GM18511 (cell line): ENCODE results near the gene ADAM15.

ENCODE experiments used
- ATAC-seq: cut with Tn5 transposase; IDR thresholded peaks from one replicate; pipeline ENCODE4 v1.9.1; 2021; ENCODE audit warnings: mild to moderate bottlenecking, moderate library complexity; ENCODE audit not compliant: unreplicated experiment

Gene ADAM15

DNA sequence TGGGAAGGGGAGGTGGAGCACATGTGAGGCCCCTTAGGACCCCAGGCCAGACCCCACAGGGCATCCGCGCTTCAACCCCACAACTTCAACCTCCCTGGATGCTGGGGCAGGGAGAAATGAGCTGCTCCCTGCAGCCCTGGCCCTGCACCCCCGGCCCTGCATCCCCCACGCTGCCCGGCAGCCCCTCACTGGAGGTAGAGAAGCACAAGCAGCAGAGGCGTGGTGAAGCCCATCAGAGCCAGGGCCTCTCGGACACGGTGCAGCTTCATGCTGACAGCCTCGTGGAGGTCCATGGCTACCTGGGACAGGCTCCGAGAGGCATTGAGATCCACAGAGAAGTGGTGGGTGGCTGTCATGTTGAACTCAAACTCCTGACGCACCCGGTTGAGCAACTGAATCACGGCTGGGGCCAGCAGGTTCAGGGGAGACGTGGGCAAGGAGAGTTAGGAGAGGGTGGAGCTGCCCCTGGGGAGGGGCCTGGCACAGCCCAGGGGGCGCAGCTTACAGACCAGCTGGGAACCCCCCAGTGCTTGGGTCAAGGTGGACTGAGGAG, 20.8 kb upstream of the ADAM15 start:
- ATAC-seq: no peak

GRCh38 chr1:155030899-155031298, 20.2 kb upstream of the ADAM15 start:
- no peak for ATAC-seq

DNA sequence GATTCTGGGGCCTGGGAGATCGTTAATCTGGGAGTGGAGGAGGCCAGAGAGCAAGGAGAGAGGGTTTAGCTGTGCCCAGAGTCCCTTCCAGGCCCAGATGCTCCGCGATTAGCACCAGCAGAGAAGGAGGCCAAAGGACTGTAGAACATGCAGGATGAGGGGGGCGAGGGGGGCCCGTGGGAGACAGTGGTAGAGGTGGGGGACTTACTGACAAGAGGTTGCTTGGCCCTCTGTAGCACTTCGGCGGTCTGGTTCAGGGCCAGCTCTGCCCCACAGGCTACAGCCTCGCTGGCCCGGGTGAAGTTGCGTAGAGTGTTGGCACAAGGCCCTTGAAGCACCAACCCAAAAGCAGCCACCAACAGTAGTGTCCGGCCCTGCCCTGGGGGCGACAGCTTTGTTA, 18.2 kb upstream of the ADAM15 start:
- ATAC-seq: no peak

- no peak for ATAC-seq
Observed at GRCh38 chr1:155033524-155033923, 17.6 kb upstream of the ADAM15 start, which contains the start of the genes DCST1 and DCST2. TSS of gene DCST1 (plus strand) at chr1:155033824. CDS start at chr1:155034037, 213 bp downstream. TSS of gene DCST2 (minus strand) at chr1:155033781. CDS start at chr1:155033701, 80 bp downstream.

- no peak for ATAC-seq
Observed at GRCh38 chr1:155034318-155035208, 16.6 kb upstream of the ADAM15 start.

GRCh38 chr1:155035936-155036335, 15.2 kb upstream of the ADAM15 start:
- ATAC-seq: no peak

DNA sequence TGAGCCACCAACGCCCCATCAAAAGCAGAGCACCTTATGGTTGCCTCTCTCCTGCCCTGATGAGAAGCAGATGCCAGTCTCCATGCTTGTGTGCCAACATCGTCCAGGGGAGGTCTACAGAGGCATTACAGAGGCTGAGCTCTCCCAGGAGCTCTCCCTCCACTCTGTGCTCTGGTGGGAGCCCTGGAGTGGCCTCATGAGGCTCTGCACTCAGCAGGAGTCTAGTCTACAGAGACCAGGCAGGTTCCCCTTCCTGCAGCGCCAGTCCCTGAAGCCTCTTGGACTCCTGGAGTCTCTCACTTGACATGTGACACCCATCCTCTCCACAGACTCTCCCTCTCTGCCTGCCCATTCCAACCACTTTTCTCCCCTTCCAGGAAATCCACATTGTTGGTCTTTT, 14.1 kb upstream of the ADAM15 start:
- ATAC-seq: no peak

DNA sequence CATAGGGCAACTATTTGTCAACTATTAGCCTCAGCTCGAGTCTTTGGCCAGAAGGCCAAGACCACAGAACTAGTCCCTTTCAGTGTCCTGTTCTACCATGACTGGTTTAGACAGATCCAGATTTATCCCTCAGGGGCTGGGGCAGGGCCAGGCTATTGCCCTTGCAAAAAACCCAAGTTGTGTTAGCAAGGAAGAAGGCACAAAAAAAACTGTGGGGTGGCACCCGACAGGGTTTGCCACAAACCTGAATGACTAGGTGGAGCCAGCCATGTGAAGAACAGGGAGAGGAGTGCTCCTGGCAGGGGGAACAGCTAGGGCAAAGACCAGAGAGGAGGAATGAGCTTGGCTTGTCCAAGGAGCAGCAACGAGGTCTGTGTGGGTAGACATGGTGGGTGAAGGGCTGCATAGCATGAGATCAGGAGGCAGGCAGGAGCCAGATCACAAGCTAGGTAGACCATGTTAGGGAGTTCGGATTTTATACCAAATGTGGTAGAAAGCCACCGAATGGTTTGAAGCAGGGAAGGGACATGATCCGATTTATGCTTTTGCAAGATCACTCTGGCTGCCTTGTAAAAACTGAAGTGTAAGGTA, 13.2 kb upstream of the ADAM15 start:
- ATAC-seq: no peak

DNA sequence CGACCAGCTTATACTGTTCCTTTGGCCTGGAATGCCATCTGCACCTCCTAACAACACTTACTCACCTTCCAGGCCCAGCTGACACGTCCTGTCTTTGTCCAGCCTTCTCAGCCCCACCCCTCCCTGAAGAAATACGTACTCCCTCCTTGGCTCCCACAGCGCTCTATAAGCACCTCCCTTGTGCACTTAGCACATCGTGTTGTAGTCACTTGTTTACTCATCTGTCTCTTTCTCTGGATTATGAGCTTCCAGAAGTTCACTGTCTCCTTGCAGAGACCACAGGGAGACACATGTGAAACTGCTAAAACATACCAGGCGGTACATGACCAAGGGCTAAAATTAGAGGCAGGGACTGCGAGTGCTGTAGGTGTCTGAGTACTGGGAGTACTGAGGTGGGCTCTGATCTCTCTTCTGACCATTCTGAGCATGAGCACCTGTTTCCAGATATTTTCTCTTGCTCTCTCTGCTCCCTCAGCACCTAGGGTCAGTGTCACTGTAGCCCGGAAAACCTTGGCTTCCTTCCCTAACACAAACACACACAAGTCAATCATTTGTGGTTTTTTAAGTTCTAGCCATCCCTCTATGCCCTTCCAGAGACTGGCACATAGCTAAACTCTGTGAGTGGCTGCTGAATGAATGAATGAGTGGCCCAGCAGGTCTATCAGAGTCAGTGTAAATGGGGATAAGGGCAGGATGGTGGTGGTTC, 12.4 kb upstream of the ADAM15 start:
- no peak for ATAC-seq

DNA sequence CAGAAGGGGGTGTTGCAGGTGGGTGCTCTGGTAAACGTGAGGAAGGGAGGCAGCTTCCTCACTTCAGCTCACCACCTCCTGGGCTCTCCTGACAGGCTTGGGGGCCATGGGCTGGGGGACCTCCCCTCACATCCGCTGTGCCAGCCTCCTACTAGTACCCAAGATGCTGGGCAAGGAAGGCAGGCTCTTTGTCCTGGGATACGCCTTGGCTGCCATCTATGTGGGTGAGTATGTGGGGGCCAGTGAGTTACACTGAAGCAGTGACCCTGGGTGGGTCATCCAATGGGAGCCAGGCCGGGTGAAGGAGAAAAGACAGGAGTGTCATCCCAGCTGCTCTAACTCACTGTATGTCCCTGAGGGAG, 11.8 kb upstream of the ADAM15 start:
- ATAC-seq: no peak

DNA sequence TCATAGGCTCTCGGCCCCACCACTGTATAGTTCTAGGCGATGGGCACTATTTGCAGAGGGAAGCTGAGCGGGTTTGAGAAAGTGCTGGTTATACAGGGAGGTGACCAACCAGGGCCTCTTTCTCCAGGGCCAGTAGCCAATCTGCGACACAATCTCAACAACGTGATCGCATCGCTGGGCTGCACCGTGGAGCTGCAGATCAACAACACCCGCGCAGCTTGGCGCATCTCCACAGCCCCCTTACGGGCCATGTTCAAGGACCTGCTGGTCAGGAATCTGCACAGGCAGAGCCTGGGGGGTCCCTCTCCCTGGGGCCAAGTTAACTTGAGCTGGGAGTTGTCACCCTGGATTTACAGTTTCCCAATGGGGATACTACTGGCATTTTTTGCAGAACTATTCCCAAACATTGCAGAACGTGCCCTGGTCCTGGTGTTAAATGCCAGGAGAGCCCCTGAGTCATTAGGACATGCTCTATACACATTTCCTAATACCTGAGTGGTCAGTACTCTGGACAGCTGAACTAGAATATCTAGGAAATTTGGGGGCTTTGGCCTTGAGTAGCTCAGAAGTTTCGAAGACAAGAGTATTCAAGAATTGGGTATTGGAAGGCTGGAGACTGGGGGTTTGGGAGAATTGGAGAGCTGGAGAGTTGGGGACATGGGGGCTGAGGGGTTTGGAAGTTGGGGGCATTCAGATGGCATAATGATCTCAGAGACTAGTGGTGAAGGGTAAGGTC, 10.6 kb upstream of the ADAM15 start:
- no peak for ATAC-seq

- ATAC-seq: no peak
Observed at GRCh38 chr1:155042789-155043188, 8.3 kb upstream of the ADAM15 start.

GRCh38 chr1:155043301-155043702, 7.8 kb upstream of the ADAM15 start:
- no peak for ATAC-seq

GRCh38 chr1:155043793-155044192, 7.3 kb upstream of the ADAM15 start:
- ATAC-seq: no peak

DNA sequence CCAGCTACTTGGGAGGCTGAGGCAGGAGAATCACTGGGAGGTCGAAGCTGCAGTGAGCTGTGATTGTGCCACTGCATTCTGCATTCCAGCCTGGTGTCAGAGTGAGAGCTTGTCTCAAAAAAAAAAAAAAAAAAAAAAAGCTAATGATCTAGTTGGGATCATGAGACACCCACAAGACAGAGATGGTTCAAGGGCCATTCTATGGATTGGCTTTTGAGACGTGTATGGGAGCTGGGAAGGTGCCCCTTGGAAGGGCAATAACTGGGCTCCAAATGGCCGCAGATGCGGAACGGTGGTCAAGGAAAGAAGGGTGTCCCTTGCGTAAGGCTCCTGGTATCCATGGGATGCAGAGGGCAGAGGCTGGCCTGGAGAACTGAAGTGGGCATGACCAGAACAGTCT, 6.8 kb upstream of the ADAM15 start:
- ATAC-seq: no peak

GRCh38 chr1:155044812-155045657, 6.1 kb upstream of the ADAM15 start:
- ATAC-seq: no peak

GRCh38 chr1:155048449-155049334, 2.4 kb upstream of the ADAM15 start:
- ATAC-seq: no peak

GRCh38 chr1:155049651-155050559, 1.2 kb upstream of the ADAM15 start:
- ATAC-seq: no peak
